ENCODE results near the gene BDH2.

DNA sequence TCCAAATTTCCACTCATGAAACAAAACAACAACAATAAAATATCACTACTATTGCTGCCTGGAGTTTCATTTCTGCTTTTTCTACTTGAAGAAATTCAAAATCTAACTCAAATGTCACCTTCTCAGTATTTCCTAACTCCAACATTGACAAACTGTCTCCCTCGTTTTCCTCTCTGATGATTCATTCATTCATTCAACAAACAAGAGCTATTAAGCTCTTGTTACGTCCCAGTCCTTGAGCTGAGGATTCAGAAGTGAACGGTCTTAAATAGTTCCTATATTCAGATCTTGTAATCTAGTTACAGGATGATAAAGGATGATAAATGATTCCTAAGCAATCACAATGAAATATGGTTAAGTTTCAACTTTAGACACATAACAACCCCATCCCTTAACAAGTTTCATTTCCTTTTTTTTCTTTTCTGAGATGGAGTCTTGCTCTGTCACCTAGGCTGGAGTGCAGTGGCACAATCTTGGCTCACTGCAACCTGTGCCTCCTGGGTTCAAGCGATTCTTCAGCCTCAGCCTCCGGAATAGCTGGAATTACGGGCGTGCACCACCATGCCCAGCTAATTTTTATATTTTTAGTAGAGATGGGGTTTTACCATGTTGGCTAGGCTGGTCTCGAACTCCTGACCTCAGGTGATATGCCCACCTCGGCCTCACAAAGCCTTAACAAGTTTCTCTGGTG, 24.7 kb downstream of the BDH2 start:
- TF ChIP-seq, protein P1, sequence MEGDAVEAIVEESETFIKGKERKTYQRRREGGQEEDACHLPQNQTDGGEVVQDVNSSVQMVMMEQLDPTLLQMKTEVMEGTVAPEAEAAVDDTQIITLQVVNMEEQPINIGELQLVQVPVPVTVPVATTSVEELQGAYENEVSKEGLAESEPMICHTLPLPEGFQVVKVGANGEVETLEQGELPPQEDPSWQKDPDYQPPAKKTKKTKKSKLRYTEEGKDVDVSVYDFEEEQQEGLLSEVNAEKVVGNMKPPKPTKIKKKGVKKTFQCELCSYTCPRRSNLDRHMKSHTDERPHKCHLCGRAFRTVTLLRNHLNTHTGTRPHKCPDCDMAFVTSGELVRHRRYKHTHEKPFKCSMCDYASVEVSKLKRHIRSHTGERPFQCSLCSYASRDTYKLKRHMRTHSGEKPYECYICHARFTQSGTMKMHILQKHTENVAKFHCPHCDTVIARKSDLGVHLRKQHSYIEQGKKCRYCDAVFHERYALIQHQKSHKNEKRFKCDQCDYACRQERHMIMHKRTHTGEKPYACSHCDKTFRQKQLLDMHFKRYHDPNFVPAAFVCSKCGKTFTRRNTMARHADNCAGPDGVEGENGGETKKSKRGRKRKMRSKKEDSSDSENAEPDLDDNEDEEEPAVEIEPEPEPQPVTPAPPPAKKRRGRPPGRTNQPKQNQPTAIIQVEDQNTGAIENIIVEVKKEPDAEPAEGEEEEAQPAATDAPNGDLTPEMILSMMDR (conservative IDR thresholded peaks at IDR 0.05): no peak
- no peak for TF ChIP-seq ZFX (IDR thresholded peaks at IDR 0.05)
